Common myeloid progenitor, CD34-positive (primary cell): ENCODE measurements around the gene CREBZF.
"Not testable (repeated sequence)": the region's sequence is repeated elsewhere in the genome, so short reads cannot be mapped to it uniquely, and the experiment has no call there.

ENCODE experiments used
- CTCF ChIA-PET: fragments of 350-600 bp; sonication (Branson Sonifier 250); formaldehyde crosslinking; loops from one replicate; lab custom pipeline; 2021; ENCODE audit warnings: antibody characterized with exemption; lab: Charles Lee
- POLR2A ChIA-PET: fragments of 350-600 bp; sonication (Branson Sonifier 250); formaldehyde crosslinking; loops from one replicate; lab custom pipeline; 2021; ENCODE audit warnings: antibody characterized with exemption; lab: Charles Lee
- DNase-seq, 3 donors: peaks; one replicate each; pipeline versions ENCODE4 v3.0.0 to v3.0.0-alpha.2; 2013
- H3K27ac ChIP-seq, 2 experiments: 1 replicate in 1 of 2; 2 replicates in 1 of 2; pipeline ENCODE4 v1.7.0; 2013; ENCODE audit warnings: inconsistent platforms in 2 of 2, low read length in 2 of 2, mild to moderate bottlenecking in 2 of 2, low read depth in 1 of 2, moderate library complexity in 1 of 2; ENCODE audit not compliant: severe bottlenecking in 2 of 2, insufficient read depth in 1 of 2, poor library complexity in 1 of 2
- H3K27me3 ChIP-seq, 5 experiments: replicated peaks in 2 of 5; 1 replicate in 3 of 5; 2 replicates in 2 of 5; pipeline versions ENCODE4 v1.6.1 to v1.7.0; 2013; ENCODE audit warnings: low read length in 4 of 5, mild to moderate bottlenecking in 2 of 5, moderate library complexity in 2 of 5, inconsistent platforms in 1 of 5; ENCODE audit not compliant: insufficient read depth in 5 of 5, control insufficient read depth in 4 of 5
- H3K36me3 ChIP-seq, 4 experiments: 1 replicate in 2 of 4; 2 replicates in 2 of 4; pipeline versions ENCODE4 v1.6.1 to v1.7.0; 2013; ENCODE audit warnings: low read length in 3 of 4, control low read depth in 1 of 4, mild to moderate bottlenecking in 1 of 4; ENCODE audit not compliant: control insufficient read depth in 4 of 4, insufficient read depth in 4 of 4
- H3K4me1 ChIP-seq, 4 experiments: 1 replicate in 3 of 4; 2 replicates in 1 of 4; pipeline versions ENCODE4 v1.6.1 to v1.7.1; 2013; ENCODE audit warnings: low read length in 3 of 4, mild to moderate bottlenecking in 3 of 4, control low read depth in 1 of 4, inconsistent platforms in 1 of 4, moderate library complexity in 1 of 4; ENCODE audit not compliant: control insufficient read depth in 4 of 4, insufficient read depth in 4 of 4; ENCODE audit errors: control extremely low read depth in 1 of 4
- H3K4me3 ChIP-seq, 7 experiments: 1 replicate in 4 of 7; 2 replicates in 3 of 7; pipeline versions ENCODE4 v1.5.1 to v1.7.0; 2013; ENCODE audit warnings: mild to moderate bottlenecking in 7 of 7, low read length in 6 of 7, moderate library complexity in 6 of 7, inconsistent platforms in 2 of 7, low read depth in 2 of 7, control low read depth in 1 of 7; ENCODE audit not compliant: insufficient read depth in 4 of 7, control insufficient read depth in 1 of 7; ENCODE audit errors: extremely low read depth in 1 of 7
- H3K9me3 ChIP-seq, 5 experiments: 1 replicate in 4 of 5; 2 replicates in 1 of 5; pipeline versions ENCODE4 v1.6.1 to v1.7.1; 2013; ENCODE audit warnings: low read length in 4 of 5, mild to moderate bottlenecking in 2 of 5, inconsistent platforms in 1 of 5, low read depth in 1 of 5, moderate library complexity in 1 of 5; ENCODE audit not compliant: control insufficient read depth in 4 of 5, insufficient read depth in 2 of 5; ENCODE audit errors: control extremely low read depth in 1 of 5
- WGBS: methylation state at CpG from one replicate; pipeline ENCODE4 v1.1.5; 2013; ENCODE audit not compliant: insufficient coverage; 5-methylcytosine and 5-hydroxymethylcytosine counted together

CREBZF gene

GRCh38 chr11:85627332-85627997 is 37.5 kb downstream of the CREBZF start, which contains the start of gene DLG2:
Gene DLG2 (minus strand): TSS chr11:85627344.
- Histone ChIP-seq H3K36me3 (peaks cover 4 to 13% (median 11%) of the 10 kb centered on the region in 4 experiments), H3K4me3 (peak within 1 kb of the TSS; percentile 91 to 100 (median 98)), H3K4me1 (peaks cover 13 to 25% (median 22%) of the 10 kb centered on the region in 4 experiments), H3K9me3 (no peaks in the 10 kb centered on the region), H3K27me3 (no peaks in the 10 kb centered on the region), H3K27ac (peak within 1 kb of the TSS; percentile 37 to 75)
- ChIA-PET CTCF (interaction anchor here (1.2 to 1.4 kb wide), 3 partner anchors 20 to 228 kb away, joined by 4 to 5 read pairs (median 4); partner anchors contain the start of genes CCDC83 and TMEM126A), POLR2A (interaction anchor here (0.7 to 1.4 kb wide), 3 partner anchors 20 to 381 kb away, joined by 3 to 4 read pairs (median 3); partner anchors contain the start of gene TMEM126A)
- WGBS, result 0% methylated on average over 17 of the region's 23 CpGs
- peak; percentile 9 to 39 (median 28) for DNase-seq

DNA sequence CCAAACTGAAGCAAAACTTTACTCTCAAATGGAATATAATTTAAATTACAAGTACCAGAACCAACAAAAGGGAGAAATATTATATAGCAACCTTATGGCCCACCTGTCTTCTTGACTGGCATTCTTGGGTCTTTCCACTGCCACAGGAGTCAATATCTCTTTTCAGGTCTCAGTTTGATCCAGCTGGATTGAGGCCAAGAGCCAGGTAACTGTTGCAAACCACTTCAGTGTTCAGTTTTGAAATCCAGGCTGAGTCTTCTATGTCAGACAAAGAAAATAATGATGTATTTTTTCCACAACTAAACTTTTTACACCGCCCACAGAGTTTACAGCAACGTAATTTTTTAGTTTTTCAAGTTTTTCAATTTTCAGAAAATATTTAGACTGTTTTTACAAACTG is 38.4 kb downstream of the CREBZF start:
- ChIA-PET CTCF (interaction anchor here (1.3 kb wide), 2 partner anchors 11 to 37 kb away, joined by 5 read pairs; no protein-coding TSS in a partner anchor), POLR2A (no interaction called here)
- no peak for DNase-seq
- Histone ChIP-seq H3K4me1 (peaks cover 13 to 25% (median 22%) of the 10 kb centered on the region in 4 experiments), H3K36me3 (peaks cover 4 to 10% (median 7%) of the 10 kb centered on the region in 4 experiments), H3K27me3 (no peaks in the 10 kb centered on the region), H3K4me3 (peak overlapping the region in 2 of 7 experiments; percentile 14 to 100), H3K27ac (no peak overlapping the region), H3K9me3 (no peaks in the 10 kb centered on the region)
- no CpG with 5 or more reads among the region's 2 CpGs for WGBS

DNA sequence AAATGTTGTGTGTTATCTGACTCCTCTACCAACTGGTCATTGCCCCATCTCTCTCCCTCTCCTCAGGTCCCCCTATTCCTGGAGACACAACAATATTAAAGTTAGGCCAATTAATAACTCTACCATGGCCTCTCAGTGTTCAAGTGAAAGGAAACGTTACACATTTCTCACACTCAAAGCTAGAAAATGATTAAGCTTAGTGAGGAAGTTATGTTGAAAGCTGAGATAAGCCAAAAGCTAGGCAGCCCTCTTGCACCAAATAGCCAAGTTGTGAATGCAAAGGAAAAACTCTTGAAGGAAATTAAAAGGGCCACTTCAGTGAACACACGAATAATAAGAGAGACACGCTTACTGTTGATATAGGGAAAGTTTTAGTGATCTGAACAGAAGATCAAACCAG is 44.7 kb downstream of the CREBZF start:
- ChIA-PET CTCF (no interaction called here), POLR2A (no interaction called here)

GRCh38 chr11:85619499-85619898 is 45.4 kb downstream of the CREBZF start:
- Histone ChIP-seq H3K4me1 (no peaks in the 10 kb centered on the region), H3K9me3 (no peaks in the 10 kb centered on the region), H3K27ac (no peak overlapping the region), H3K27me3 (no peaks in the 10 kb centered on the region), H3K4me3 (no peak overlapping the region), H3K36me3 (no peaks in the 10 kb centered on the region)
- POLR2A ChIA-PET, result no interaction called here
- WGBS, result no CpG with 5 or more reads among the region's 6 CpGs
- CTCF ChIA-PET, result no interaction called here
- no peak for DNase-seq

More for the DNA sequence above, 44.7 kb downstream of the CREBZF start:
- no peak for DNase-seq
- no peak overlapping the region for H3K4me3 ChIP-seq
- H3K4me1 ChIP-seq, result no peaks in the 10 kb centered on the region
- H3K9me3 ChIP-seq, result no peaks in the 10 kb centered on the region
- no CpG with 5 or more reads among the region's 3 CpGs for WGBS
- no peak overlapping the region for H3K27ac ChIP-seq
- H3K36me3 ChIP-seq, result no peaks in the 10 kb centered on the region
- H3K27me3 ChIP-seq, result no peaks in the 10 kb centered on the region

DNA sequence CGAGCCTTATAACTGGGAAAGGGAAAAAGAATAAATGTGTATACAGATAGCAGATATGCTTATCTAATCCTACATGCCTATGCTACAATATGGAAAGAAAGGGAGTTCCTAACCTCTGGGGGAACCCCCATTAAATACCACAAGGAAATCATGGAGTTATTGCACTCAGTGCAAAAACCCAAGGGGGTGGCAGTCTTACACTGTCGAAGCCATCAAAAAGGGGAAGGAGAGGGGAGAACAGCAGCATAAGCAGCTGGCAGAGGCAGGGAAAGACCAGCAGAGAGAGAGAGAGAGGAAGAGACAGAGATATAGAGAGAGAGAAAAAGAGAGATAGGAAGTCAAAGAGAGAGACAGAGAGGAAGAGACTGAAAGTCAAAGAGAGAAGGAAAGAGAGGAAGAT is 53.3 kb downstream of the CREBZF start:
- H3K36me3 ChIP-seq, H3K4me3 ChIP-seq, H3K27ac ChIP-seq, H3K4me1 ChIP-seq, CTCF ChIA-PET, H3K27me3 ChIP-seq, POLR2A ChIA-PET, H3K9me3 ChIP-seq: not testable (repeated sequence)
- peak in 2 of 3 donors; percentile 10 to 26 for DNase-seq
- 0% methylated on average over 1 of the region's 2 CpGs for whole genome bisulfite sequencing
